NCI-H1417 (cell line): Measurements from ENCODE around the gene EVI2A.
"Not testable (repeated sequence)": the region's sequence is repeated elsewhere in the genome, so short reads cannot be mapped to it uniquely, and the experiment has no call there.

Experiments
- DNase-seq, 3 experiments: peaks; one replicate each; lab custom pipeline; 2025; lab: John Stamatoyannopoulos, UW

The EVI2A gene

GRCh38 chr17:31312223-31312622, 9.2 kb downstream of the EVI2A start:
- DNase-seq, result not testable (repeated sequence)

DNA sequence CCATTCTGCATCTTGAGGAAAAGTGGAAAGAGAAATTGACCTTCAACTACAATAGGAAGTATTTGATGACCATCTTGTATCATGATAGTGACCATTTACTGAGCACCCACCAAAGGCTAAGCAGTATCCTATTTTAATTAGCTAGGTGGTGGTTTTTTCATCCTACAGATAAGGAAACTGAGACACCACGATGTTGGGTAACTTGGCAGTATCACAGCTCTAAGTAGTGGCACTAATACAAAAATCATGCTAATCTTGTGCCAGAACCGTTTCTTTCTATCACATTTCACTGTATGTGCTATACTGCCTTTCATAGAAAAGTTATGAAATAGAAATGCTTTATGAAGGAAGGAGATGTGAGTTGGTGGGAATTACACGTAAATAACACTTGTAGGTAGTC, 9.9 kb downstream of the EVI2A start:
- no peak for DNase-seq

GRCh38 chr17:31310886-31311285, 10.5 kb downstream of the EVI2A start:
- no peak for DNase-seq

DNA sequence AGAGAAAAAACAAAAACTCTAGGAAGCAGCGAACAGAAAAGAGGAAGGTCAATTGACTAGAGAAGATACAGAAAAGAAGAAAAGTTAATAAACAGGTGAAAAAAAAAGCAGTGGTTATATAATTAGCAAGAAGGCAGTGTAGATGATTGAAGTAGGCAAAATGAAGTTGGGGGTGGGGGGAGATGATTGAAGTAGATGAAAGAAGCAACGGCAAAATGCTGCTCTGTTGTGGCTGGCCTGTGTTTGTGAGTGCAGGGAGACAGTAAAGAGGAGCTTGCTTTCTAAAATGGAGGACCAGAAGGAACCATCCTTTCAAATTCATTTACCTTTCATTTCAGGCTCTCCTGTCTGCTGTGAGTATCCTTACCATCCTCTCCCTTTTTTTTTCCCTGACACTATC, 11.2 kb downstream of the EVI2A start:
- no peak for DNase-seq

DNA sequence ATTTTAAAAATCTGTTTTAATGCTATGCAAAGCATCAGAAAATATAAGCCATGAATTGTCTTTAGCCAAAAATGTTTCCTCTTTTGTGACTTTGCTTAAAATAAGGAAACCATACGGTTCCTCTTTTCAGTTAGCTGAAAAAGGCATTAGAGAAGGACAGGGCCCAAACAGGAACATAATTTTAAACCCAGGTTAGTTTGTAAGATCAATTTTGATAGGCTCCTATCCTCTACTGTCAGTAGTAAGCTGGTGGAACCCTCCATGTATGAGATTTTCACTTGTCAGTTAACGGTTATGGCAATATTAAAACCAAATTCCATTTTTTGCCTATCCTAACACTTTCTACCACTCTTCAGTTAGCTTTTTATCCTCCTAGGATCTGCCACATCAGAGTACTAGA, 11.9 kb downstream of the EVI2A start:
- DNase-seq, result no peak

GRCh38 chr17:31308372-31309334, 12.8 kb downstream of the EVI2A start:
- DNase-seq, result no peak

- DNase-seq, result no peak
These were observed 13.8 kb downstream of the EVI2A start for GRCh38 chr17:31307640-31308039.

DNA sequence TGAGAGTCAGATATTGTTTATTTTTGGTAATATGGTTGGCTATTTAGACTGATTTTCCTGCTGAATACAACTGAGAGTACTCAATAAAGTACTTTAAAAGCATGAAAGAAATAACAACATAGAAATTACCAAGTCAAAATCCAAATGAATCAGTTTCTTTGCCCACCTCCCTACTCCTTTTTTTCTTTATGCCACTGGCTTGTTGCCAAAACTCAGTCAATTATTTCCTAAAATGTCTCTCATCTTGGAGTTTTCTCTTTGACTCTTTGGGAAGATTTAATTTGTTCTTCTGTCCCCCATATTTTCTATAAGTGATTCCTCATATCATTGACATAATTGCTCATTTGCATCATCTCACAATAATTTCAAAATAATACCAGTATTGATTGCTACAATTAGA, 21.8 kb downstream of the EVI2A start:
- peak in 1 of 3 experiments; percentile 38 for DNase-seq

DNA sequence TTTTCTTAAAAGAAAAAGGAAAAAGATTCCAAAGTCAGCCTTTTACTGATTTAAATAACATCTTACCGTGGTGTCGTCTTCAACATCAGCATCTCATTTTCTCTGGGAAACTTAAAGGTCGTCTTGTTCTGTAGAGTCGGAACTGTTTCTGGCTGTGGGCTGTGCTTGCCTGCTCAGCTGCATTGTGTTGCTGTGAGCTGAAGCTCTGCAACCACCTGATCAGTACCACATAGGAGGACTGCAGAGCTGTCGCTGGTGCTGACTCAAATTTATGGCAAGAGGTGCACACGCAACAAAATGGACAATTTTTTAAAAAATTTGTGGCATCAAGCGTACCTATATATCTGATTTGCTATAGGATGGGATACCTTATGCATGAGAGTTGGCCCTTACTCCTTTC, 24.3 kb downstream of the EVI2A start, which contains the start of gene OMG:
TSS of gene OMG (minus strand) at position 150 of the 400 bp plus-strand sequence. CDS start 908 bp downstream, outside the sequence.
- DNase-seq, result no peak

DNA sequence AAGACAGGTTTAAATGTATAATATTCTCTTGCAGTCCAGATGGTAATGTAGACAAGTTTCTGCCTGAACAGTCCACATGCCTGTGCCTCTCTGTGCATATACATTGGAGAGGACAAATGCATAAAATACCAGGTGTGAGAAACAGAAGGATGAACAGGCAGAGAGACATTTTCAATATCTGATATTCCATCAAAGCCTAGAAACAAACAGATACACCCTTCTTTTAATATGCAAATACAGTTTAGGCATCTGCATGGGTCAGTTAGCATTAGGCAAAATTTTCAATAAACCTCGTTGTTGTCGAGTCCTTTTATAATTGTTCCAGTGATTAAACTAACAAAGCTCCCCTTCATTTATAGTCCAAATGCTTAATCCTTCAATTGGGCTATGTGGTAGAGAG, 25.3 kb downstream of the EVI2A start:
- DNase-seq, result no peak

DNA sequence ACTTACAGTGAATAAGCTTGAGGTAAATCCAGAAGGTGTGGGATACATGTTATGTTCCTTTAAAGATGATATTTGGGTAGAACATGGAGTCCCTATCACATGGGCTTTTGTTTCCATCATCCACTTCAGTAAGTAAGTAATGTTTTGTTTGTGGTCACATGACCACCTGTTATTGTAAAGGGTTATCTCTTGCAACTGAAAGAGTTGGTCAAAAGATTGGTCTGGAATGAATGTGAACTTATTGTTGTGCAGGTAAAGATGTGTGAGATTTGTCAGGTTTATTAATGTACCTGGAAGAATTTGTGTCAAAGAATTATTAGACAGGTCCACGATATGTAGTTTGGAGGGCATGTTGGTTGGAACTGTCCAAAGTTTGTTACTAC, 25.9 kb downstream of the EVI2A start:
- no peak for DNase-seq

- no peak for DNase-seq
These were observed 26.5 kb downstream of the EVI2A start for GRCh38 chr17:31294820-31295488.

- no peak for DNase-seq
These were observed 27.2 kb downstream of the EVI2A start for GRCh38 chr17:31294231-31294630.

GRCh38 chr17:31293581-31293980, 27.8 kb downstream of the EVI2A start:
- no peak for DNase-seq

GRCh38 chr17:31291820-31292219, 29.6 kb downstream of the EVI2A start:
- DNase-seq, result no peak

DNA sequence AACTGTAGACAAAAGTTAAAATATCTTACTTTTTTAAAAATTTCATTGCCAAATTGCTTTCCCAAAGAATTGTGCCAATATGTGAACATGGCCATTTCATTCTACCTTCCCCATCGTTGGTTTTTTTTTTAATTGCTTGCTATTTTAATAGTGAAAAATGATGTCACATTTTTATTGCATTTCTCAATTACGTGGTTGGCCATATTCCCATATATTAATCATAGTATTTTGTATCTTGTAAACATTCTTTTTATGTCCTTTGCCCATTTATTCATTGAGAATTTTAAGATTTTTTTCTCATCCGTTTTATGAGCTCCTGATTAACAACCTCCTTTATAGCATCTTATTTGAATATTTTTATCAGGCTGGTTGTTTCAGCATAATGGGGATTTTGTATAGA, 31.6 kb downstream of the EVI2A start:
- no peak for DNase-seq

GRCh38 chr17:31287932-31288331, 33.5 kb downstream of the EVI2A start:
- not testable (repeated sequence) for DNase-seq

- no peak for DNase-seq
These were observed 34.8 kb downstream of the EVI2A start for GRCh38 chr17:31286587-31286986.

DNA sequence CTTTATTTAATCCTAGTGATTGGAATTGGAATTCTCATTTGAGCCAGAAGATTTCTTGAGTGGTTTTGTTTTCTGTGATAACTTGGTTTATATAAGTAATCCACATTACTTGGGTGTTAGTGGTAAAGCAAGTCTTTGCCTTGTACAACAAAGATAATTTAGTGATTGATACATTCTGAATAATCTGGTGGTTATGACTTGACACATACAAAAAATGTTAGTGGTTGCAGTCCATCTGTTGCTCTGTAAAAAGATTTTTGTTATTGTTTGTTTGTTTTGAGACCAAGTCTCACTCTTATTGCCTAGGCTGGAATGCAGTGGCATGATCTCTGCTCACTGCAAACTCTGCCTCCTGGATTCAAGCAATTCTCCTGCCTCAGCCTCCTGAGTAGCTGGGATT, 37.6 kb downstream of the EVI2A start:
- no peak for DNase-seq

- no peak for DNase-seq
These were observed 40.4 kb downstream of the EVI2A start for GRCh38 chr17:31281061-31281460.

DNA sequence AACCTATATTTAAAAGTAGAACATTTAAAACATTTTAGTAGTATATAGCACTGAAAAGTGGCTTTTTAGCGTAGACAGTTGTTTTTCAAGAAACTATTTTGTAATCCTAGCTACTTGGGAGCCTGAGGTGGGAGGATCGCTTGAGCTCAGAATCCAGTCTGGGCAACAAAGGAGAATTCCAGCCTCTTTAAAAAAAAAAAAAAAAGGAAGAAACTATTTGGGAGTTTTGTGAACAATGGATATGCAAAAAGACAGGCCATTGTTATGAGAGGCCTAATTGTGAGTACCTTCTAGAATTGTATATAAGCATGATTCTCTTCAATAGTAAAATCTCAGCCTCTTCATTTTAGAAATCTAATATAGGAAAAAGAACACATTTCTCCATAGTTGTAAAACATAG, 42.0 kb downstream of the EVI2A start:
- DNase-seq, result no peak

GRCh38 chr17:31275116-31275515, 46.3 kb downstream of the EVI2A start:
- no peak for DNase-seq

- DNase-seq, result peak in 1 of 3 experiments; percentile 50
These were observed 47.2 kb downstream of the EVI2A start for GRCh38 chr17:31274252-31274651.
